Stimulated activated CD8-positive, alpha-beta memory T cell treated with anti-CD3 and anti-CD28 coated beads, Interleukin-12 subunit alpha, Interleukin-12 subunit beta, amount 100 ng/mL, for 1 hour (primary cell): ENCODE data around the gene SDCCAG8.

ENCODE experiments used
- DNase-seq: peaks from one replicate; pipeline ENCODE4 v3.0.0-alpha.2; 2020; ENCODE audit warnings: low read depth

The SDCCAG8 gene

GRCh38 chr1:243254233-243254926, 1.5 kb upstream of the SDCCAG8 start:
- DNase-seq: peak; percentile 19

- peak; percentile 78 for DNase-seq
Observed at GRCh38 chr1:243254927-243255790, 682 bp upstream of the SDCCAG8 start, which contains the start of gene CEP170. TSS of gene CEP170 (minus strand) at chr1:243255281. CDS start at chr1:243225280, 30,001 bp downstream.

- no peak for DNase-seq
Observed at GRCh38 chr1:243256590-243256989, 749 bp downstream of the SDCCAG8 start.

GRCh38 chr1:243257189-243257588, 1.3 kb downstream of the SDCCAG8 start:
- DNase-seq: no peak

- no peak for DNase-seq
Observed at GRCh38 chr1:243258731-243259130, 2.9 kb downstream of the SDCCAG8 start.

GRCh38 chr1:243260221-243260880, 4.5 kb downstream of the SDCCAG8 start:
- DNase-seq: no peak

- no peak for DNase-seq
Observed at GRCh38 chr1:243261390-243261789, 5.5 kb downstream of the SDCCAG8 start.

- DNase-seq: no peak
Observed at GRCh38 chr1:243264717-243265116, 8.9 kb downstream of the SDCCAG8 start.

GRCh38 chr1:243266231-243266630, 10.4 kb downstream of the SDCCAG8 start:
- DNase-seq: no peak

GRCh38 chr1:243267471-243267880, 11.6 kb downstream of the SDCCAG8 start:
- no peak for DNase-seq

GRCh38 chr1:243267914-243268653, 12.2 kb downstream of the SDCCAG8 start:
- DNase-seq: no peak

- no peak for DNase-seq
Observed at GRCh38 chr1:243268751-243269460, 13.1 kb downstream of the SDCCAG8 start.

GRCh38 chr1:243269461-243269801, 13.6 kb downstream of the SDCCAG8 start:
- no peak for DNase-seq

- DNase-seq: no peak
Observed at GRCh38 chr1:243270097-243270864, 14.4 kb downstream of the SDCCAG8 start.

- DNase-seq: no peak
Observed at GRCh38 chr1:243271996-243272395, 16.2 kb downstream of the SDCCAG8 start.

GRCh38 chr1:243272401-243272800, 16.6 kb downstream of the SDCCAG8 start:
- DNase-seq: no peak

- no peak for DNase-seq
Observed at GRCh38 chr1:243273506-243273905, 17.7 kb downstream of the SDCCAG8 start.

- DNase-seq: no peak
Observed at GRCh38 chr1:243273945-243274344, 18.1 kb downstream of the SDCCAG8 start.

GRCh38 chr1:243275316-243275715, 19.5 kb downstream of the SDCCAG8 start:
- DNase-seq: no peak

GRCh38 chr1:243280571-243281129, 24.8 kb downstream of the SDCCAG8 start:
- DNase-seq: no peak
